Panc1 (cell line): Measurements from ENCODE around the gene SYTL5.

Experiments used
- POLR2AphosphoS5 ChIP-seq: IDR thresholded peaks from 2 replicates; pipeline ENCODE4 v1.6.1; 2012; ENCODE audit warnings: mild to moderate bottlenecking, low read depth, low read length, moderate library complexity
- REST ChIP-seq, 2 experiments: IDR thresholded peaks; 2 replicates each; pipeline ENCODE4 v1.6.1; 2011 to 2012; ENCODE audit warnings: low read depth in 2 of 2, control low read depth in 1 of 2, low read length in 1 of 2, mild to moderate bottlenecking in 1 of 2, moderate library complexity in 1 of 2; ENCODE audit not compliant: insufficient read depth in 1 of 2
- SIN3A ChIP-seq: IDR thresholded peaks from 2 replicates; pipeline ENCODE4 v1.6.1; 2012; ENCODE audit warnings: low read depth, mild to moderate bottlenecking, low read length, moderate library complexity, borderline replicate concordance; ENCODE audit not compliant: insufficient read depth
- TCF7L2 ChIP-seq: IDR thresholded peaks from 2 replicates; pipeline ENCODE4 v1.6.1; 2011; ENCODE audit warnings: mild to moderate bottlenecking, low read depth, low read length, inconsistent platforms
- TF ChIP-seq, protein P1 (sequence below): fragments of 450-650 bp; IDR thresholded peaks from 2 replicates; pipeline ENCODE4 v1.5.1; 2017; ENCODE audit warnings: mild to moderate bottlenecking

GRCh38 chrX:38044701-38045100 is 38.3 kb downstream of the SYTL5 start:
- TF ChIP-seq, protein P1, sequence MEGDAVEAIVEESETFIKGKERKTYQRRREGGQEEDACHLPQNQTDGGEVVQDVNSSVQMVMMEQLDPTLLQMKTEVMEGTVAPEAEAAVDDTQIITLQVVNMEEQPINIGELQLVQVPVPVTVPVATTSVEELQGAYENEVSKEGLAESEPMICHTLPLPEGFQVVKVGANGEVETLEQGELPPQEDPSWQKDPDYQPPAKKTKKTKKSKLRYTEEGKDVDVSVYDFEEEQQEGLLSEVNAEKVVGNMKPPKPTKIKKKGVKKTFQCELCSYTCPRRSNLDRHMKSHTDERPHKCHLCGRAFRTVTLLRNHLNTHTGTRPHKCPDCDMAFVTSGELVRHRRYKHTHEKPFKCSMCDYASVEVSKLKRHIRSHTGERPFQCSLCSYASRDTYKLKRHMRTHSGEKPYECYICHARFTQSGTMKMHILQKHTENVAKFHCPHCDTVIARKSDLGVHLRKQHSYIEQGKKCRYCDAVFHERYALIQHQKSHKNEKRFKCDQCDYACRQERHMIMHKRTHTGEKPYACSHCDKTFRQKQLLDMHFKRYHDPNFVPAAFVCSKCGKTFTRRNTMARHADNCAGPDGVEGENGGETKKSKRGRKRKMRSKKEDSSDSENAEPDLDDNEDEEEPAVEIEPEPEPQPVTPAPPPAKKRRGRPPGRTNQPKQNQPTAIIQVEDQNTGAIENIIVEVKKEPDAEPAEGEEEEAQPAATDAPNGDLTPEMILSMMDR: no peak
- TF ChIP-seq POLR2AphosphoS5: no peak
- TF ChIP-seq REST (IDR thresholded peaks at IDR 0.05; ENCODE audit: insufficient read depth in 1 of 2, low read depth in 2 of 2, low read length in 1 of 2): no peak
- no peak for TF ChIP-seq SIN3A
- TF ChIP-seq TCF7L2: no peak
